Measurements from ENCODE around the gene MED12L.

MED12L gene

GRCh38 chr3:151356794-151357462, 271.5 kb downstream of the MED12L start:
- no peaks in the 10 kb centered on the region for H3K9me3 ChIP-seq (ENCODE audit: insufficient read depth, low read depth, low read length)
- no peaks in the 10 kb centered on the region for H3K27me3 ChIP-seq (ENCODE audit: insufficient read depth, low read length, poor library complexity, severe bottlenecking)
- TF ChIP-seq EZH2phosphoT487 (IDR thresholded peaks at IDR 0.05; ENCODE audit: borderline replicate concordance) (no peak), CTCF (conservative IDR thresholded peaks at IDR 0.05; ENCODE audit: low read length) (no peak)
- H3K79me2 ChIP-seq (ENCODE audit: insufficient read depth, low read length), result no peaks in the 10 kb centered on the region
- H3K9ac ChIP-seq (ENCODE audit: low read depth, low read length, poor library complexity, severe bottlenecking), result no peak overlapping the region
- H3K4me2 ChIP-seq (ENCODE audit: low read depth, low read length, poor library complexity, severe bottlenecking), result no peak overlapping the region
- no peaks in the 10 kb centered on the region for H4K20me1 ChIP-seq (ENCODE audit: insufficient read depth, low read length, poor library complexity, severe bottlenecking)
- peaks cover 68% of the 10 kb centered on the region for H3K36me3 ChIP-seq (ENCODE audit: insufficient read depth, low read length)
- no peaks in the 10 kb centered on the region for H3K9me2 ChIP-seq (replicated peaks; ENCODE audit: low read depth, low read length)
- no peak overlapping the region for H2AFZ ChIP-seq (ENCODE audit: low read length)
- no peaks in the 10 kb centered on the region for H3K4me1 ChIP-seq (ENCODE audit: insufficient read depth, low read length, poor library complexity, severe bottlenecking)
- H3F3A ChIP-seq (ENCODE audit: low read depth), result no peaks in the 10 kb centered on the region
- H3K4me3 ChIP-seq (ENCODE audit: low read length, poor library complexity, severe bottlenecking), result no peak overlapping the region

DNA sequence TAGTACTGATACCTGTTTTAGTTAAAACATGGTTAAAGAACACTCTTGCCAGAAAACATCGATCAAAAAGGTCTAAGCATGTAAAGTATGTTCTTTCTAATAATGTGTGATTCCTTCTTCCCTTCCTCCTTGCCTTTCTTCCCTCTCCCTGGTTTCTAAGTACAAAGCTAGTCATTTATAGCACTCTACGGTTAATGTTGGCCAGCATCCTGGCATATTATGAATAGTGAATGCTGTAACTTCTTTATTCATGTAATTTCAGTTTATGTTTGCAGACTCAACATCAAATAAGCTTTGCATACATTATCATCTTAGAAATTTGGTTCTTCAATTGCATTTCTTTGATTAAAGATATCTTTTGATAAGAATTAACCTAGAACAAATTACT, 272.0 kb downstream of the MED12L start:
- H3K9ac ChIP-seq (ENCODE audit: low read depth, low read length, poor library complexity, severe bottlenecking), result no peak overlapping the region
- H3K27me3 ChIP-seq (ENCODE audit: insufficient read depth, low read length, poor library complexity, severe bottlenecking), result no peaks in the 10 kb centered on the region
- TF ChIP-seq EZH2phosphoT487 (IDR thresholded peaks at IDR 0.05; ENCODE audit: borderline replicate concordance) (no peak), CTCF (conservative IDR thresholded peaks at IDR 0.05; ENCODE audit: low read length) (no peak)
- no peaks in the 10 kb centered on the region for H3K9me2 ChIP-seq (replicated peaks; ENCODE audit: low read depth, low read length)
- no peaks in the 10 kb centered on the region for H3F3A ChIP-seq (ENCODE audit: low read depth)
- H4K20me1 ChIP-seq (ENCODE audit: insufficient read depth, low read length, poor library complexity, severe bottlenecking), result no peaks in the 10 kb centered on the region
- no peak overlapping the region for H2AFZ ChIP-seq (ENCODE audit: low read length)
- no peaks in the 10 kb centered on the region for H3K79me2 ChIP-seq (ENCODE audit: insufficient read depth, low read length)
- no peaks in the 10 kb centered on the region for H3K4me1 ChIP-seq (ENCODE audit: insufficient read depth, low read length, poor library complexity, severe bottlenecking)
- H3K4me3 ChIP-seq (ENCODE audit: low read length, poor library complexity, severe bottlenecking), result no peak overlapping the region
- H3K36me3 ChIP-seq (ENCODE audit: insufficient read depth, low read length), result peaks cover 68% of the 10 kb centered on the region
- no peaks in the 10 kb centered on the region for H3K9me3 ChIP-seq (ENCODE audit: insufficient read depth, low read depth, low read length)
- no peak overlapping the region for H3K4me2 ChIP-seq (ENCODE audit: low read depth, low read length, poor library complexity, severe bottlenecking)

DNA sequence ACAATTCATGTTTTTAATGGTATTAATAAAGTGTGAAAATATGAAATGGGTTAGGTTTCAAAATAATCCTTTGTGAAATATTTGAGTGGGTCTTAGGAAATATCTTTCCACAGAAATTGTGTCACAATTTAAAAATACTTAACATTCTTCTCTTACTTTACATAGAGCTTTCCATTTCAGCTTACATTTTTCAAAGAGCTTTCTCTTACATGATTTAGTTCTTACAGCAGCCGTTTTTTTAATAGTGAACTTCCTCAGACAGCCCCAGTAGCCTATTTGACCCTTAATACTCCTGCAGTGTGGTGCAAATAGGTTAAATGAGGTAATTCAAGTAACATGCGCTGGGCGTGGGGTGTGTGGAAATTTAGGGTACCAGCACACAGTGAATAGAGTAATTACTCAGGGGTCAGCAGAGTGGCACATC, 277.3 kb downstream of the MED12L start:
- H3K4me1 ChIP-seq (ENCODE audit: insufficient read depth, low read length, poor library complexity, severe bottlenecking), result no peaks in the 10 kb centered on the region
- no peak overlapping the region for H3K9ac ChIP-seq (ENCODE audit: low read depth, low read length, poor library complexity, severe bottlenecking)
- no peak overlapping the region for H2AFZ ChIP-seq (ENCODE audit: low read length)
- peaks cover 86% of the 10 kb centered on the region for H3K36me3 ChIP-seq (ENCODE audit: insufficient read depth, low read length)
- H3K4me2 ChIP-seq (ENCODE audit: low read depth, low read length, poor library complexity, severe bottlenecking), result no peak overlapping the region
- H3F3A ChIP-seq (ENCODE audit: low read depth), result no peaks in the 10 kb centered on the region
- H4K20me1 ChIP-seq (ENCODE audit: insufficient read depth, low read length, poor library complexity, severe bottlenecking), result no peaks in the 10 kb centered on the region
- H3K4me3 ChIP-seq (ENCODE audit: low read length, poor library complexity, severe bottlenecking), result no peak overlapping the region
- no peaks in the 10 kb centered on the region for H3K79me2 ChIP-seq (ENCODE audit: insufficient read depth, low read length)
- no peaks in the 10 kb centered on the region for H3K27me3 ChIP-seq (ENCODE audit: insufficient read depth, low read length, poor library complexity, severe bottlenecking)
- H3K9me3 ChIP-seq (ENCODE audit: insufficient read depth, low read depth, low read length), result no peaks in the 10 kb centered on the region
- H3K9me2 ChIP-seq (replicated peaks; ENCODE audit: low read depth, low read length), result no peaks in the 10 kb centered on the region
- no peak for TF ChIP-seq CTCF (conservative IDR thresholded peaks at IDR 0.05; ENCODE audit: low read length)
- no peak for TF ChIP-seq EZH2phosphoT487 (IDR thresholded peaks at IDR 0.05; ENCODE audit: borderline replicate concordance)

All from Loucy (cell line).